OCI-LY3 (cell line): ENCODE results near the gene PLGRKT.

Experiments used
- CTCF ChIP-seq: fragments of 200-600, 300-600 bp; sonication (generic); IDR thresholded peaks from 2 replicates; pipeline ENCODE4 v1.5.1; 2014; ENCODE audit warnings: antibody characterized with exemption, low read length, low read depth
- EZH2phosphoT487 ChIP-seq: fragments of 200-600 bp; shearing (Covaris generic); IDR thresholded peaks from 2 replicates; pipeline ENCODE4 v1.6.1; 2018; ENCODE audit warnings: antibody characterized with exemption, mixed run types, low read depth

- TF ChIP-seq CTCF (no peak), EZH2phosphoT487 (no peak)
These were observed 101.0 kb downstream of the PLGRKT start for GRCh38 chr9:5336688-5337087.
